A549 (cell line): Measurements from ENCODE around the gene OVOL3.

ENCODE experiments used
- CBX2 ChIP-seq: fragments of 200-600 bp; sonication (generic); IDR thresholded peaks from 2 replicates; pipeline ENCODE4 v1.6.1; 2016; ENCODE audit warnings: low read depth, mild to moderate bottlenecking, borderline replicate concordance
- CTCF ChIP-seq: fragments of >200 bp; sonication (Bioruptor Twin); formaldehyde crosslinking; IDR thresholded peaks from 3 replicates; pipeline ENCODE4 v1.5.1; 2016
- KDM1A ChIP-seq: fragments of 200-600 bp; sonication (generic); IDR thresholded peaks from 2 replicates; pipeline ENCODE4 v1.6.1; 2016; ENCODE audit warnings: low read depth, mild to moderate bottlenecking

DNA sequence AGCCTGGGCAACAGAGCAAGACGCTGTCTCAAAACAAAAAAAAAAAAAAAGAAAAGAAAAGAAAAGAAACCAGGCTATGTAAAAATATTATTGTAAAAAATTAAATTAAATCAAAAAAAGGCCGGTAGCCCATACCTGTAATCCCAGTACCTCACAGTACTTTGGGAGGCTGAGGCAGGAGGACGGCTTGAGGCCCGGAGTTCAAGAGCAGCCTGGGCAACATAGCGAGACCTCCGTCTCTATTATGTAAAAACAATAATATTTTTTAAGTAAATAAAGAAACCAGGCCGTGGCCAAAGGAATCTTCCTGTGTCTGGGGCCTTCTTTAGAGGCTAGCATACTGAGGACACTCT, 28.2 kb downstream of the OVOL3 start:
- no peak for TF ChIP-seq KDM1A
- no peak for TF ChIP-seq CBX2
- no peak for TF ChIP-seq CTCF
